Stimulated activated effector memory CD8-positive, alpha-beta T cell treated with anti-CD3 and anti-CD28 coated beads, Interleukin-12 subunit alpha, Interleukin-12 subunit beta, amount 100 ng/mL, for 72 hours (primary cell): ENCODE measurements around the gene MAML1.
"Not testable (repeated sequence)": the region's sequence is repeated elsewhere in the genome, so short reads cannot be mapped to it uniquely, and the experiment has no call there.

Experiments
- ATAC-seq: fragments of 150-1000 bp; cut with Tn5 transposase; 2 replicates; pipeline ENCODE4 v1.10.0; 2021
- DNase-seq, 2 donors: peaks; one replicate each; pipeline ENCODE4 v3.0.0; 2021 to 2022; ENCODE audit warnings: low spot score in 2 of 2
- H3K27ac Mint-ChIP-seq: one replicate; pipeline ENCODE4 v1.8.0; 2022; ENCODE audit warnings: mild to moderate bottlenecking, mixed read lengths
- H3K36me3 Mint-ChIP-seq: one replicate; pipeline ENCODE4 v1.8.0; 2022; ENCODE audit warnings: mild to moderate bottlenecking, mixed read lengths
- H3K4me1 Mint-ChIP-seq: one replicate; pipeline ENCODE4 v1.8.0; 2022; ENCODE audit warnings: mixed read lengths
- H3K4me3 Mint-ChIP-seq: one replicate; pipeline ENCODE4 v1.8.0; 2022; ENCODE audit warnings: mild to moderate bottlenecking, mixed read lengths
- H3K9me3 Mint-ChIP-seq: one replicate; pipeline ENCODE4 v1.8.0; 2022; ENCODE audit warnings: mixed read lengths

Gene MAML1

GRCh38 chr5:179732412-179732917 is at the start of gene MAML1:
Gene MAML1 (plus strand): TSS chr5:179732822. CDS start chr5:179733113, 291 bp downstream.
- DNase-seq: peak; percentile 94 to 99
- no peaks in the 10 kb centered on the region for H3K9me3 Mint-ChIP-seq
- peaks cover 79% of the 10 kb centered on the region for H3K36me3 Mint-ChIP-seq
- peak within 1 kb of the TSS; percentile 85 for H3K4me3 Mint-ChIP-seq
- ATAC-seq: peak; percentile 97
- peak within 1 kb of the TSS; percentile 89 for H3K27ac Mint-ChIP-seq
- H3K4me1 Mint-ChIP-seq: peaks cover 23% of the 10 kb centered on the region

- not testable (repeated sequence) for DNase-seq, H3K4me3 Mint-ChIP-seq, ATAC-seq, H3K9me3 Mint-ChIP-seq, H3K27ac Mint-ChIP-seq, H3K36me3 Mint-ChIP-seq, H3K4me1 Mint-ChIP-seq
Observed at GRCh38 chr5:179689212-179689611, 43.4 kb upstream of the MAML1 start.

GRCh38 chr5:179694561-179694960 is 38.1 kb upstream of the MAML1 start:
- Mint-ChIP-seq H3K27ac (no peak overlapping the region), H3K4me3 (no peak overlapping the region), H3K36me3 (peaks cover 18% of the 10 kb centered on the region), H3K4me1 (peaks cover 12% of the 10 kb centered on the region), H3K9me3 (no peaks in the 10 kb centered on the region)
- DNase-seq: no peak
- no peak for ATAC-seq

GRCh38 chr5:179696603-179697002 is 36.0 kb upstream of the MAML1 start:
- Mint-ChIP-seq H3K27ac (peak overlapping the region; percentile 24), H3K36me3 (peaks cover 38% of the 10 kb centered on the region), H3K4me1 (peaks cover 24% of the 10 kb centered on the region), H3K4me3 (no peak overlapping the region), H3K9me3 (no peaks in the 10 kb centered on the region)
- DNase-seq: no peak
- no peak for ATAC-seq

- Mint-ChIP-seq H3K9me3 (no peaks in the 10 kb centered on the region), H3K4me1 (peaks cover 26% of the 10 kb centered on the region), H3K27ac (peak overlapping the region; percentile 99), H3K4me3 (peak overlapping the region; percentile 94), H3K36me3 (peaks cover 43% of the 10 kb centered on the region)
- ATAC-seq: no peak
- DNase-seq: no peak
Observed at GRCh38 chr5:179697108-179697507, 35.5 kb upstream of the MAML1 start.

DNA sequence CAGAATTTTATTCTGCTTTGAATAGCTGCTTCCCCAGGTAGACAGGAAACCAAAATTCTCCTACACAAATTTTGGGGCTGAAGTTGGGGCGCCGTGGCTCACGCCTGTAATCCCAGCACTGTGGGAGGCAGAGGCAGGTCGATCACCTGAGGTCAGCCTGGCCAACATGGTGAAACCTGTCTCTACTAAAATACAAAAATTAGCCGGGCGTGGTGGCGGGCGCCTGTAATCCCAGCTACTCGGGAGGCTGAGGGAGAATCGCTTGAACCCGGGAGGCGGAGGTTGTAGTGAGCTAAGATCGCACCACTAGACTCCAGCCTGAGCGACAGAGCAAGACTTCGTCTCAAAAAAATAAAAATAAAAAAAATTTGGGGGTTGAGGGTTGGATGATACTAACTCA is 35.1 kb upstream of the MAML1 start:
- peak overlapping the region; percentile 99 for H3K27ac Mint-ChIP-seq
- not testable (repeated sequence) for H3K9me3 Mint-ChIP-seq, DNase-seq, ATAC-seq
- peak overlapping the region; percentile 94 for H3K4me3 Mint-ChIP-seq
- peaks cover 47% of the 10 kb centered on the region for H3K36me3 Mint-ChIP-seq
- peaks cover 30% of the 10 kb centered on the region for H3K4me1 Mint-ChIP-seq

DNA sequence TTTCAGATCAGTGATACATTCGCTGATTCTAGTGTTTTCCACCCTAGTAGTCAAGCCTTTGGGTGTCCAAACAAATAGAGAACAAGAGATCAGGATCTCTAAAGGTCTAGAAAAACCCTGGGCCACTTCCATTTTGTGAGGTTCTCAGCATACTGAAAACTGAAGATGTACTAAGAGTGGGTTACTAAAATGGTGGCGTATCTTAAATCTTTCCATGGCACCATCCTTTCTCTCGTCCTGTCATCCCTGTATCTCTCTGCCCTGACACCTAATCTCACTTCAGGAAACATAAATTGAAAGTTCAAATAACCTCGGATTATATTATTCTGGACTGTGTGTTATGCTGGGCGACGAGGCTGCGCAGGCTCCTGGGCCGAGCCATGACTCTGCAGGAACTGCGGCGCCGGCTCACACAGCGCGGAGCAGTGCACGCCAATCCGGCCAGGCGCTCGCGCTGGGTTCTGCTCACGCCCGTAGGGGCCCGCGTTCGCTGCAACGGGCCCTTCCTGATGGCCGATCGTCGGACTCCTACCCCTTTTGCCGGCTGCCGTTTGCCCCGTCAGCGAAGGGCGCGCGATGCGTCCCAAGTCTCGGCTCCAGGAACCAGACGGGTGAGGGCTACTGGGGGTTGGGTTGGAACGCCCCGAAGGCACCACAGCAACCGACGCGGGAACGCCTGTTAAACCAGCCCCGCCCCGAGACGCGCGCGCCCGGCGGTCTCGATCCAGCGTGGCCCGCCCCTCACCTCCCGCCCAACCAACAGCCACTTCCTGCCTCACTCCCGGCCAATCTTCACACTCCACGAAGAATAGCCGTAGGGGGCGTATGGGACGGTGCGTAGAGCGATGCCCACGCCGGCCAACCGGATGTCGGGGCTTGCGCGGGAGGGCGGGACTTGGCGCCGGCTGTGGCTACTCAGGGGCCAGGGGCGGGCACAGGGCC is 34.4 kb upstream of the MAML1 start:
- peak overlapping the region; percentile 94 for H3K4me3 Mint-ChIP-seq
- DNase-seq (peak; percentile 94 to 99), ATAC-seq (peak; percentile 93)
- no peaks in the 10 kb centered on the region for H3K9me3 Mint-ChIP-seq
- peaks cover 55% of the 10 kb centered on the region for H3K36me3 Mint-ChIP-seq
- H3K27ac Mint-ChIP-seq: peak overlapping the region; percentile 99
- H3K4me1 Mint-ChIP-seq: peaks cover 37% of the 10 kb centered on the region

DNA sequence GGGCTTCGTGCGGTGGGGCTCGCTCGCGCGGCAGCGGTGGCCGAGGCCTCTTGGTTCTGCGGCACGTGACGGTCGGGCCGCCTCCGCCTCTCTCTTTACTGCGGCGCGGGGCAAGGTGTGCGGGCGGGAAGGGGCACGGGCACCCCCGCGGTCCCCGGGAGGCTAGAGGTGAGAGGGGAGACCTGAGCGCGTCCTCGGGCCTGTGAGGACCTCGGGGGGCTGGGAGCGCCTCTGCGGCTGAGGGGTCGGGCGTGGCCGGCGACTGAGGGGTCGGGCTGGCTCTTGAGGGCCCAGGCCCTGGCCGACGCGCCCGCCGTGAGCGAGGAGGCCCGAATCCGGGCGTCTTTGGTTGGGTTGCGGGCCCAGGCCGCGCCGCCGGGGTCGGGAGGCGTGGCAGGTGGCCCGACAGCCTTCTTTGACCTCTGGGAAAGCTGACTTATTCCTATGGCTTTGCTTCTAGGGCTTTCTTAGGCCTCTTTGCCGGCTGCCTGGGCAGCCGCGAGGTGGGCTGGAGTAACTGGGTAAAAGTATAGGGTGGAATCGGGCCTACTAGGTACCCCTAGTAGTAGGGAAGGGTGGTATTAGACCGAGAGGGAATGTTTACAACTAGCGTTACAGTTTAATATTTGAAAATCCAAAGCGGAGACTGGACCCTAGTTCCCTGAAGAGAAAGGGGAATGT is 33.5 kb upstream of the MAML1 start, which contains the start of gene CANX:
Gene CANX, plus strand, starts transcription at position 33 of the 681 bp plus-strand sequence. CDS start 6,715 bp downstream, outside the sequence.
- no peak for ATAC-seq
- Mint-ChIP-seq H3K4me3 (peak within 1 kb of the TSS; percentile 94), H3K27ac (peak within 1 kb of the TSS; percentile 99), H3K36me3 (peaks cover 63% of the 10 kb centered on the region), H3K9me3 (no peaks in the 10 kb centered on the region), H3K4me1 (peaks cover 45% of the 10 kb centered on the region)
- no peak for DNase-seq

GRCh38 chr5:179699616-179700237 is 32.9 kb upstream of the MAML1 start:
- Mint-ChIP-seq H3K27ac (peak overlapping the region; percentile 99), H3K4me3 (peak overlapping the region; percentile 94), H3K9me3 (no peaks in the 10 kb centered on the region), H3K36me3 (peaks cover 69% of the 10 kb centered on the region), H3K4me1 (peaks cover 46% of the 10 kb centered on the region)
- ATAC-seq: peak; percentile 52
- peak; percentile 10 to 84 for DNase-seq

DNA sequence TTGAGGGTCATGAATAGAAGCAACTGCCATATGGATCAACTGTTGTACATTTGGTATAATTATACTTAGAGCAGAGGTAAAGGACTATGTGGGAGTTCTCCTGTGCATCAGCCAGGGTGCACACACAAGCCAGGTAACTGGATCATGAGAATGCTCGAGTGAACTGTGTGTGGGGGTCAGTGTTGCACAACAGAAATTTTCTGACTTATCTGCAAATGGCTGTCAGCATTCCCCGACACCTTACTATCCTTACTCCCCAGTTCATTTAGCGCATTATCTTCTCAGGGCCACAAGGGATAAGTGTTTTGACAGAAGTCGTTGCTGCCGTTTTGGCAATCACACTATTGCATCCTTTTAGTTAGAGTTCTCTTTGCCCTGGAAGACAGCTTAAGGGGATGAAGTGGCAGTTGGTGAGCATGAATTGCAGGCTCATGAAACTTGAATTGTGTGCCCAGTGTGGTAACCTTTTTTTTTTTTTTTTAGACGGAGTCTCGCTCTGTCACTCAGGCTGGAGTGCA is 32.2 kb upstream of the MAML1 start:
- ATAC-seq (no peak), DNase-seq (no peak)
- Mint-ChIP-seq H3K36me3 (peaks cover 77% of the 10 kb centered on the region), H3K4me1 (peaks cover 50% of the 10 kb centered on the region), H3K27ac (peak overlapping the region; percentile 99), H3K4me3 (peak overlapping the region; percentile 94), H3K9me3 (no peaks in the 10 kb centered on the region)

GRCh38 chr5:179716286-179716685 is 16.3 kb upstream of the MAML1 start:
- no peak overlapping the region for H3K27ac Mint-ChIP-seq
- no peak for ATAC-seq
- no peak for DNase-seq
- no peaks in the 10 kb centered on the region for H3K9me3 Mint-ChIP-seq
- H3K4me1 Mint-ChIP-seq: peaks cover 6% of the 10 kb centered on the region
- peaks cover 100% of the 10 kb centered on the region for H3K36me3 Mint-ChIP-seq
- H3K4me3 Mint-ChIP-seq: no peak overlapping the region

DNA sequence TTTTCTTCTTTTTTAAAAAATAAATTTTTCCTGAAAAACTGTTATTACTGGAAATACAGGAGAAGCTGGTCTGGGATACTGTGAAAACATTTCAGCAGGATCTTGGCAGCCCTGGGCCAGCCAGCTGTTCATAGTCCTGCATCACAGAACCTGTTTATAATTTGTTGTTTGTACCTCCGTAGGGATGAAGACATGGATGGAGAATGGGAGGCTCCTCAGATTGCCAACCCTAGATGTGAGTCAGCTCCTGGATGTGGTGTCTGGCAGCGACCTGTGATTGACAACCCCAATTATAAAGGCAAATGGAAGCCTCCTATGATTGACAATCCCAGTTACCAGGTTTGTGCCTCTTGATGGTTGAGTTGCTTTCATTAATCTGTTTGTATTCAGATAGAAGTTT is 12.4 kb upstream of the MAML1 start:
- H3K9me3 Mint-ChIP-seq: no peaks in the 10 kb centered on the region
- no peak overlapping the region for H3K4me3 Mint-ChIP-seq
- no peak overlapping the region for H3K27ac Mint-ChIP-seq
- no peak for ATAC-seq
- DNase-seq: no peak
- peaks cover 6% of the 10 kb centered on the region for H3K4me1 Mint-ChIP-seq
- peaks cover 100% of the 10 kb centered on the region for H3K36me3 Mint-ChIP-seq

GRCh38 chr5:179724163-179724562 is 8.5 kb upstream of the MAML1 start:
- DNase-seq (no peak), ATAC-seq (no peak)
- H3K36me3 Mint-ChIP-seq: peaks cover 100% of the 10 kb centered on the region
- H3K27ac Mint-ChIP-seq: peak overlapping the region; percentile 30
- H3K9me3 Mint-ChIP-seq: no peaks in the 10 kb centered on the region
- H3K4me3 Mint-ChIP-seq: no peak overlapping the region
- H3K4me1 Mint-ChIP-seq: no peaks in the 10 kb centered on the region

- DNase-seq: no peak
- no peak overlapping the region for H3K4me3 Mint-ChIP-seq
- no peaks in the 10 kb centered on the region for H3K9me3 Mint-ChIP-seq
- no peak for ATAC-seq
- peaks cover 6% of the 10 kb centered on the region for H3K4me1 Mint-ChIP-seq
- H3K36me3 Mint-ChIP-seq: peaks cover 100% of the 10 kb centered on the region
- peak overlapping the region; percentile 76 for H3K27ac Mint-ChIP-seq
Observed at GRCh38 chr5:179727106-179727505, 5.5 kb upstream of the MAML1 start.

- H3K4me3 Mint-ChIP-seq: no peak overlapping the region
- ATAC-seq (no peak), DNase-seq (no peak)
- peaks cover 93% of the 10 kb centered on the region for H3K36me3 Mint-ChIP-seq
- peaks cover 10% of the 10 kb centered on the region for H3K4me1 Mint-ChIP-seq
- peak overlapping the region; percentile 17 for H3K27ac Mint-ChIP-seq
- no peaks in the 10 kb centered on the region for H3K9me3 Mint-ChIP-seq
Observed at GRCh38 chr5:179729303-179729702, 3.3 kb upstream of the MAML1 start.
